Vagina (tissue), 2 donors: Measurements from ENCODE around the gene SLITRK4. TPM values are rescaled to one million over a fixed set of nuclear protein-coding genes. Genes with fewer than 3 reads are reported as not detected.

Source experiments
- DNase-seq, 2 donors: peaks; one replicate each; pipeline ENCODE4 v3.0.0-alpha.2; 2017; ENCODE audit errors: extremely low spot score in 2 of 2
- H3K27ac ChIP-seq: fragments of 200-600 bp; sonication (generic); one replicate; pipeline ENCODE4 v1.5.1; 2019
- H3K27me3 ChIP-seq: fragments of 200-600 bp; sonication (generic); one replicate; pipeline ENCODE4 v1.5.1; 2019
- H3K36me3 ChIP-seq, 2 donors: fragments of 200-600 bp; sonication (generic); one replicate each; pipeline ENCODE4 v1.5.1; 2017 to 2019
- H3K4me1 ChIP-seq: fragments of 200-600 bp; sonication (generic); one replicate; pipeline ENCODE4 v1.5.1; 2019
- H3K4me3 ChIP-seq, 2 donors: fragments of 200-600 bp; sonication (generic); 1 replicate in 1 of 2; 2 replicates in 1 of 2; pipeline ENCODE4 v1.5.1; 2016 to 2019
- H3K9me3 ChIP-seq: fragments of 200-600 bp; sonication (generic); one replicate; pipeline ENCODE4 v1.5.1; 2019
- POLR2A ChIP-seq, 2 donors: fragments of 450-650 bp; IDR thresholded peaks; one replicate each; pipeline ENCODE4 v1.6.1; 2017; ENCODE audit warnings: antibody characterized with exemption in 2 of 2, mild to moderate bottlenecking in 2 of 2, moderate library complexity in 2 of 2
- POLR2AphosphoS5 ChIP-seq, 2 donors: sonication (generic); formaldehyde crosslinking; IDR thresholded peaks; one replicate each; pipeline ENCODE4 v1.9.0; 2017; ENCODE audit warnings: antibody characterized with exemption in 2 of 2, mild to moderate bottlenecking in 2 of 2, low read depth in 1 of 2; ENCODE audit not compliant: insufficient read depth in 1 of 2
- intact Hi-C: fragments of 100-400 bp; cut with DNase I; formaldehyde crosslinking; loops from one replicate; pipeline ENCODE4 v1.15.1; 2023
- total RNA-seq: library from RNA; depleted of rRNA; stranded (reverse); fragments of >200 nt; gene quantifications from one replicate; pipeline ENCODE4 v1.2.3, GENCODE V29; 2016
- TF ChIP-seq, protein P1 (sequence below), 3 experiments: fragments of 450-650 bp in 2 of 3; fragments of 200-600 bp in 1 of 3; sonication (generic) in 1 of 3; IDR thresholded peaks; one replicate each; pipeline ENCODE4 v1.5.1; 2017 to 2019; ENCODE audit warnings: antibody characterized with exemption in 3 of 3, mild to moderate bottlenecking in 2 of 3, moderate library complexity in 2 of 3

SLITRK4 gene
- total RNA-seq, 1 donor from 2014 or later: 3.2 TPM

DNA sequence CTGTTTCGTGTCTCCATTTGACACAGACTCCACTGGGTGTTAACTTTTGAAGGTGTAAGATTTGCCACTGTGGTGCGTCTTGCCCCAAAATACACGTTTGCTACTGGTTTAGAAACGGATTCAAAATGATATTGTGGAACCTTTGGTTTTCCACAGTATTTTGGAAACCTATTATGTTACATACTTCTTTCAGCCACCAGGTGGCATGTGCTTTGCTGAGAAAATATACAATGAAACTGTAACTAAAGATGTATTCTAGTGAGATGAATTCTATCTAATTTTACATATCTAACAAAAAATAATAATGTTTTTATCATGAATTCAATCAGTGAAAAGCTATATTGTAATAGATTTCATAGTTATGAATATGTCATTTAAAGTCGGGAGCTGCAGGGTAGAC lies 28.4 kb upstream of the SLITRK4 start:
- TF ChIP-seq POLR2AphosphoS5 (IDR thresholded peaks at IDR 0.05; ENCODE audit: insufficient read depth in 1 of 2, low read depth in 1 of 2) (no peak), POLR2A (IDR thresholded peaks at IDR 0.05) (no peak)
- TF ChIP-seq, protein P1, sequence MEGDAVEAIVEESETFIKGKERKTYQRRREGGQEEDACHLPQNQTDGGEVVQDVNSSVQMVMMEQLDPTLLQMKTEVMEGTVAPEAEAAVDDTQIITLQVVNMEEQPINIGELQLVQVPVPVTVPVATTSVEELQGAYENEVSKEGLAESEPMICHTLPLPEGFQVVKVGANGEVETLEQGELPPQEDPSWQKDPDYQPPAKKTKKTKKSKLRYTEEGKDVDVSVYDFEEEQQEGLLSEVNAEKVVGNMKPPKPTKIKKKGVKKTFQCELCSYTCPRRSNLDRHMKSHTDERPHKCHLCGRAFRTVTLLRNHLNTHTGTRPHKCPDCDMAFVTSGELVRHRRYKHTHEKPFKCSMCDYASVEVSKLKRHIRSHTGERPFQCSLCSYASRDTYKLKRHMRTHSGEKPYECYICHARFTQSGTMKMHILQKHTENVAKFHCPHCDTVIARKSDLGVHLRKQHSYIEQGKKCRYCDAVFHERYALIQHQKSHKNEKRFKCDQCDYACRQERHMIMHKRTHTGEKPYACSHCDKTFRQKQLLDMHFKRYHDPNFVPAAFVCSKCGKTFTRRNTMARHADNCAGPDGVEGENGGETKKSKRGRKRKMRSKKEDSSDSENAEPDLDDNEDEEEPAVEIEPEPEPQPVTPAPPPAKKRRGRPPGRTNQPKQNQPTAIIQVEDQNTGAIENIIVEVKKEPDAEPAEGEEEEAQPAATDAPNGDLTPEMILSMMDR (IDR thresholded peaks at IDR 0.05): peak in 1 of 3 experiments; percentile 16
- H3K27ac ChIP-seq: no peak overlapping the region
- no peaks in the 10 kb centered on the region for H3K36me3 ChIP-seq
- no peaks in the 10 kb centered on the region for H3K4me1 ChIP-seq
- intact Hi-C loops: no loop called here
- no peaks in the 10 kb centered on the region for H3K27me3 ChIP-seq
- H3K9me3 ChIP-seq: no peaks in the 10 kb centered on the region
- no peak overlapping the region for H3K4me3 ChIP-seq
- no peak for DNase-seq

DNA sequence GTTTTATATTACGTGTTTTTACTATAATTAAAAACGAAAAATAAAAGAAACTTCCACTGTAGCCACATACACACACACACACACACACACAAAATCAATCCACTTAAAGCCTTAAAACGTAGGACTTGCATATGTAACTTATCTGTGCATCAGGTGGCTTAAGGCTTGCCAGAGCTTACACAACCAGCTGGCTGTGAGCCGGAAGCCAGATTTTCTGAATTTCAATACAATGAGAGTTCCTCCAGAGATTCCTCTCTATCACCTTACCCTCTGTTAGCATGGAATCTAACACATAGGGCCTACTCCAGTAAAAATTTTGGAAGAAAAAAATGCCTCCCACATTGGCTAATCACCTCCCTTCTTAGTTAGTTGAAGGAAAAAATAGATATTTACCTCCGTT lies 27.9 kb upstream of the SLITRK4 start:
- Histone ChIP-seq H3K4me1 (no peaks in the 10 kb centered on the region), H3K4me3 (no peak overlapping the region), H3K9me3 (no peaks in the 10 kb centered on the region), H3K36me3 (no peaks in the 10 kb centered on the region), H3K27me3 (no peaks in the 10 kb centered on the region), H3K27ac (no peak overlapping the region)
- intact Hi-C loops: no loop called here
- TF ChIP-seq POLR2AphosphoS5 (IDR thresholded peaks at IDR 0.05; ENCODE audit: insufficient read depth in 1 of 2, low read depth in 1 of 2): no peak
- TF ChIP-seq, protein P1 (IDR thresholded peaks at IDR 0.05): no peak
- TF ChIP-seq POLR2A (IDR thresholded peaks at IDR 0.05): no peak
- DNase-seq: no peak

DNA sequence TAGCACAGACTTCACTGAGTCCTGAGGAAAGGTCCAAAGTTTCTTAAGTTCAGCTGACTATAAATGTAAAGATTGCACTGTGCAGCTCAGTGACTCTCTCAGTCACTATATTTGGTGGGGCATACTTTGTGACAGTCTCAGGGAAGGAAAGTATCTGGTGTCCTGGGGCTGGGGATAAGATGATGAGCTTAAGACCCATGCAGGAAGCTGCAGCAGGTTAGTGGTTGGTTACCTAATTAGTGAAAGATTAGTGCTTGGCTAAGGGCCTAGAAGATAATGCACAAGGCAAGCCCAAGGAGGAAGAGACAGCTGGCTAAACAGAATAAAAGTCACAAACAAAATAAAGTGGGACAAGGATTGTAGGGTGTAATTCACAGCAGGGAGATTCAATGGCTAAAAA lies 25.4 kb upstream of the SLITRK4 start:
- Histone ChIP-seq H3K27ac (no peak overlapping the region), H3K4me3 (no peak overlapping the region), H3K4me1 (no peaks in the 10 kb centered on the region), H3K36me3 (no peaks in the 10 kb centered on the region), H3K9me3 (no peaks in the 10 kb centered on the region), H3K27me3 (no peaks in the 10 kb centered on the region)
- intact Hi-C loops: no loop called here
- TF ChIP-seq, protein P1 (IDR thresholded peaks at IDR 0.05): no peak
- TF ChIP-seq POLR2A (IDR thresholded peaks at IDR 0.05): no peak
- no peak for TF ChIP-seq POLR2AphosphoS5 (IDR thresholded peaks at IDR 0.05; ENCODE audit: insufficient read depth in 1 of 2, low read depth in 1 of 2)
- no peak for DNase-seq

DNA sequence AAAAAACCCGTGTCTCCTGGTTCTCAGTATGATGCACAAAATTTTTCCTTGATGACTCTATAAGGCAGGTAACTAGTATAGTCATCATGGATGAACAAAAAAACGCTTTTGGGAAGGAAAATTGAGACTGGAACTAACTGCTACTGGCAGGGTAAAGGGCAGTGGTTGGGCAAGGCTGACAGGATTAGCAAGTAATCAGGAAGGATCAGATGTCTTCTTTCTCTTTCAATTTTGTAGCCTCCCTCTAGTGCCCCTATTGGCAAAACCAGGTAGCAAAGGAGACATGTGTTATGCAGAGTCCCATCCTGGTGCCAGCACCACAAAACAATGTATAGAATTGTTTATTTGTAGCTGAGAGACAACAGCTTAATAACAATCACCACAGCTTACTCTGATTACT lies 12.8 kb upstream of the SLITRK4 start:
- DNase-seq: no peak
- Histone ChIP-seq H3K4me3 (no peak overlapping the region), H3K4me1 (no peaks in the 10 kb centered on the region), H3K9me3 (no peaks in the 10 kb centered on the region), H3K27ac (no peak overlapping the region), H3K36me3 (no peaks in the 10 kb centered on the region), H3K27me3 (no peaks in the 10 kb centered on the region)
- intact Hi-C loops: no loop called here
- TF ChIP-seq, protein P1 (IDR thresholded peaks at IDR 0.05): no peak
- no peak for TF ChIP-seq POLR2AphosphoS5 (IDR thresholded peaks at IDR 0.05; ENCODE audit: insufficient read depth in 1 of 2, low read depth in 1 of 2)

DNA sequence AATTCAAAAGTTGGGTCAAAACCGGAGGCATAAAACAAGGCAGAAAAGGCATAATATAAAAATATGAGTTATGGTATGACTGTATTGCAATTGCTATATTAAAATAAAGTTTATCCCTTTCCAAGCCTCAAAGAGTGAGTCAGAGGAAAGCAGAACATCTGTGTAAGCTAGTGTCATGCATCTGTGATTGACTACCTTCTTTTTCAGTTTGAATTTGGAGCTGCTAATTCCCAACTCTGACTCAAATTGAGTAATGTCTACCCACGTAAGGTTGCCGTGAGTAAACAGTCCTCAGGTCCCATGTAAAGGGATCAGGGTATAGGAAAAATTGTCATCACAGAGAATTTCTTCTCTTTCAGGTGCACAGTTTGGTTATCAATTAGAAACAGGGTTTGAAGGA lies 6.5 kb upstream of the SLITRK4 start:
- Histone ChIP-seq H3K27me3 (no peaks in the 10 kb centered on the region), H3K4me3 (no peak overlapping the region), H3K9me3 (no peaks in the 10 kb centered on the region), H3K27ac (no peak overlapping the region), H3K36me3 (no peaks in the 10 kb centered on the region), H3K4me1 (no peaks in the 10 kb centered on the region)
- intact Hi-C loops: no loop called here
- DNase-seq: no peak
- no peak for TF ChIP-seq POLR2A (IDR thresholded peaks at IDR 0.05)
- TF ChIP-seq, protein P1 (IDR thresholded peaks at IDR 0.05): no peak
- TF ChIP-seq POLR2AphosphoS5 (IDR thresholded peaks at IDR 0.05; ENCODE audit: insufficient read depth in 1 of 2, low read depth in 1 of 2): no peak
